Keratinocyte (primary cell): ENCODE results near the gene ZNF234.

ENCODE experiments used
- EZH2 ChIP-seq: IDR thresholded peaks from one replicate; pipeline ENCODE4 v1.6.1; 2012; ENCODE audit warnings: inconsistent platforms, mild to moderate bottlenecking, low read length, moderate library complexity
- TF ChIP-seq, protein P1 (sequence below), 3 experiments: IDR thresholded peaks in 1 of 3; conservative IDR thresholded peaks in 1 of 3; optimal IDR thresholded peaks in 1 of 3; 2 replicates in 2 of 3; 3 replicates in 1 of 3; pipeline versions ENCODE3 to v1.5.1; 2011; ENCODE audit warnings: low read length in 3 of 3, mild to moderate bottlenecking in 3 of 3, moderate library complexity in 2 of 3, control low read depth in 1 of 3, inconsistent platforms in 1 of 3; ENCODE audit not compliant: insufficient read depth in 2 of 3; ENCODE audit errors: extremely low read depth in 1 of 3

DNA sequence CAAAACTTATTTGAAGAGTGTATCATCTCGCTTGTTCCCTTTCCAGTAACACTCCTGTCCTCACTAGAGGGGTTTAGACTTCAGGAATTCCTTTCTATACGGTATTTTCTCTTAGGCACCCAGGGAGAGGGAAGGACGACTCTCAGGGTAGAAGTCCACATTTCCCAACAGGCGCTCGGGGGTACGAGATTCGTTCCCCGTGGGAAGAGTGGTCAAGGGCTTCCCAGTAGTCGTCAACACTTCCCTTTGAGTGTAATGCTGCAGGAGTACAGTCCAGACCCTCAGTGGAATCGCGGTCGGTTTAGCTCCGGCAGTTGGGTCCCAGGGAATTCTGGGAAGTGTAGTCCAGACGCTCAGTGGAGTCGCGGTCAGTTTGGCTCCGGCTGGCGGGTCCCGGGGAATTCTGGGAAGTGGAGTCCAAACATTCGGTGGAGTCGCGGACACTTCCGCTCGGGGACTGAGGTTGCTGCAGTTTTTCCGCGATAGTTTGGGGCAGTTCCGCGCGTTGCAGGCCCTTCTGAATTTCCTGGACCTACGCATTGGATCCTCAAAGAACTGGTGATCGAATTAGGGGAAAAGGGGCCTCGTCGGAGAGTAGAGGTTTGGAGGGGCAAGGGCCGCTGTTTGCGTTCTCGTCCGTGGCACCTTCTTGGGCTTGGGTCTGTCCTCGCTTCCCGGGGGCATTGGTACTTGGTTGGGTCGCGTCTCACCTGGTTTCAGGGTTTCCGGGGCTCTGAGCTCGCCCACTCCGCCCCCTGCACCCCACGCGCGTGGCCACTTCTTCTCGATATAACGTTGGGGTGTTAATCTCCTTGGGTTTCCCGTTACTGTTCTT is 47.2 kb upstream of the ZNF234 start, which contains the start of gene ZNF224:
- TF ChIP-seq, protein P1, sequence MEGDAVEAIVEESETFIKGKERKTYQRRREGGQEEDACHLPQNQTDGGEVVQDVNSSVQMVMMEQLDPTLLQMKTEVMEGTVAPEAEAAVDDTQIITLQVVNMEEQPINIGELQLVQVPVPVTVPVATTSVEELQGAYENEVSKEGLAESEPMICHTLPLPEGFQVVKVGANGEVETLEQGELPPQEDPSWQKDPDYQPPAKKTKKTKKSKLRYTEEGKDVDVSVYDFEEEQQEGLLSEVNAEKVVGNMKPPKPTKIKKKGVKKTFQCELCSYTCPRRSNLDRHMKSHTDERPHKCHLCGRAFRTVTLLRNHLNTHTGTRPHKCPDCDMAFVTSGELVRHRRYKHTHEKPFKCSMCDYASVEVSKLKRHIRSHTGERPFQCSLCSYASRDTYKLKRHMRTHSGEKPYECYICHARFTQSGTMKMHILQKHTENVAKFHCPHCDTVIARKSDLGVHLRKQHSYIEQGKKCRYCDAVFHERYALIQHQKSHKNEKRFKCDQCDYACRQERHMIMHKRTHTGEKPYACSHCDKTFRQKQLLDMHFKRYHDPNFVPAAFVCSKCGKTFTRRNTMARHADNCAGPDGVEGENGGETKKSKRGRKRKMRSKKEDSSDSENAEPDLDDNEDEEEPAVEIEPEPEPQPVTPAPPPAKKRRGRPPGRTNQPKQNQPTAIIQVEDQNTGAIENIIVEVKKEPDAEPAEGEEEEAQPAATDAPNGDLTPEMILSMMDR (optimal IDR thresholded peaks at IDR 0.05 in 1 of 3, IDR thresholded peaks at IDR 0.05 in 1 of 3, conservative IDR thresholded peaks at IDR 0.05 in 1 of 3; ENCODE audit: extremely low read depth in 1 of 3, insufficient read depth in 2 of 3, low read length in 3 of 3), result no peak
- TF ChIP-seq EZH2, result no peak
